GM20000 (cell line): ENCODE data around the gene CLIC4.
"Not testable (repeated sequence)": the region's sequence is repeated elsewhere in the genome, so short reads cannot be mapped to it uniquely, and the experiment has no call there.

Experiments
- DNase-seq: peaks from one replicate; pipeline ENCODE4 v3.0.0; 2012; ENCODE audit warnings: low spot score
- TF ChIP-seq, protein P1 (sequence below): IDR thresholded peaks from 2 replicates; pipeline ENCODE4 v1.5.1; 2012; ENCODE audit warnings: mild to moderate bottlenecking, control low read depth; ENCODE audit errors: extremely low read depth, missing control alignments

Gene CLIC4

DNA sequence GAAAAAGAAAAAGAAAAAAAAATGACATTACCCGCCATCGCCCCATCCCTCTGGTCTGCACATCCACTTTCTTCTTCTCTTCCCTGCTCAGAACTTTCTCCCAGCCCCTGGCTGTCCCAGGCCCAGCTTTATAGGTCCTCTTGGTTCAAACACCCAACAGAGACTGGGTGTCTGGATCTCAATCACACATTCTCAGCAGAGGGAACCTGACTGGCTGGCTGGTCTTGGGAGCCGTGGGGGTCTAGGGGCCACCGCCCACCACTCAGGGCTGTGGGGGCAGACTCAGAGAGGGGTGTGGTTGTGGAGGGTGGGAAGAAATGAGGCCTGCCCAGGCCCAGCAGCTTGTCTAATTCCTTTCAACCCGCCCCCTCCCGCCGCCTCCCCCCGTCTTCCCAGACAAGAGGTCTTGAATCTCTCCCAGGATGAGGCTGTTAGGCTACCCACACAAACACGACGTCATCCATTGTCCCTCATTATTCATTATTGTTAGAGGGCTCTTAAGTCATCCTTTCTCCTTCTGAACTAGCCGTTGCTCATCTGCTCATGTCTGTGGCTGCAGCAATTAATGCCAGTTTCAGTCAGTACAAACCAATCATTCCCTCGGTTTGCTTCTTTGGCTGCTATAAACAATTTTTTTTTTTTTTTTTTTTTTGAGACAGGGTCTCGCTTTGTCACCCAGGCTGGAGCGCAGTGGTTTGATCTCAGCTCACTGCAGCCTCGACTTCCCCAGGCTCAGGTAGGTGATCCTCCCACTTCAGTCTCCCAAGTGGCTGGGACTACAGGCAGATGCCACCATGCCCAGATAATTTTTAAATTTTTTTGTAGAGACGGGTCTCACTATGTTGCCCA, 40.6 kb upstream of the CLIC4 start:
- TF ChIP-seq, protein P1, sequence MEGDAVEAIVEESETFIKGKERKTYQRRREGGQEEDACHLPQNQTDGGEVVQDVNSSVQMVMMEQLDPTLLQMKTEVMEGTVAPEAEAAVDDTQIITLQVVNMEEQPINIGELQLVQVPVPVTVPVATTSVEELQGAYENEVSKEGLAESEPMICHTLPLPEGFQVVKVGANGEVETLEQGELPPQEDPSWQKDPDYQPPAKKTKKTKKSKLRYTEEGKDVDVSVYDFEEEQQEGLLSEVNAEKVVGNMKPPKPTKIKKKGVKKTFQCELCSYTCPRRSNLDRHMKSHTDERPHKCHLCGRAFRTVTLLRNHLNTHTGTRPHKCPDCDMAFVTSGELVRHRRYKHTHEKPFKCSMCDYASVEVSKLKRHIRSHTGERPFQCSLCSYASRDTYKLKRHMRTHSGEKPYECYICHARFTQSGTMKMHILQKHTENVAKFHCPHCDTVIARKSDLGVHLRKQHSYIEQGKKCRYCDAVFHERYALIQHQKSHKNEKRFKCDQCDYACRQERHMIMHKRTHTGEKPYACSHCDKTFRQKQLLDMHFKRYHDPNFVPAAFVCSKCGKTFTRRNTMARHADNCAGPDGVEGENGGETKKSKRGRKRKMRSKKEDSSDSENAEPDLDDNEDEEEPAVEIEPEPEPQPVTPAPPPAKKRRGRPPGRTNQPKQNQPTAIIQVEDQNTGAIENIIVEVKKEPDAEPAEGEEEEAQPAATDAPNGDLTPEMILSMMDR, result no peak
- no peak for DNase-seq

DNA sequence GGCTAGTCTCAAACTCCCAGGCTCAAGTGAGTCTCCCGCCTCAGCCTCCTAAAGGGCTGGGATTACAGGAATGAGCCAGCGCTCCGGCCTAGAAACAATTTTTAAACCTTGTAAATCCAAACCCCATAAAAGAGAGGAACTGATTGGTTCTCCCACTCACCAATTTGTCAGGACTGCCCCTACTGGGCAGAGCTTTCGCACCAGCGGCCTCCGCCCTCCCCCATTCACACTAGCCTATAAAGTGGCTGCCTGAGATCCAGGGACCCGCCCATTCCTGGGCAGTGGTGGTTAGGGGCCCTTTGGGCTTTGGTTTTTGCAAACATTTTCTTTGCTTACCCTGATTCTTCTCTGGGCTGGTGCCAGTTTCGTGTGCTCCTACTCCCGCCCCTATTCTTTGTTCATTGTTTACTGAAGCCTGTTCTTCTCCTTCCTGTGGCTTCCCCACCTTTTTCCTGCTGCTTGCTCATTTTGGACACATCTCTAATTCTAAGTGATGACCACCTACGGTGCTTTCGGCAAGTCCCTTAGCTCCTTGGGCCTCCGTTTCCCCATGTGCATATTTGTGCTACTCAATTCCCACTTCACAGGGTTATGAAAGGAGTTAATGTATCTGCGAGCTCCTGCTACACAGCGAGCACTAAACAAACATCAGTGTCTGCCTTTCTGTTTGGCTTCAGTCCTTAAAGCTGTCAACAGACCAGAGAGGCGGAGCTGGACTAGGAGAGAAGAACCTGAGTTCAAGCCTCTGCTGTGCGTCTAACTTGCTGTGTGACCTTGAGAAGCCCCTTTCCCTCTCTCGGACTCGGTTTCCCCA, 39.8 kb upstream of the CLIC4 start:
- DNase-seq, result peak; percentile 85
- TF ChIP-seq, protein P1, result no peak

DNA sequence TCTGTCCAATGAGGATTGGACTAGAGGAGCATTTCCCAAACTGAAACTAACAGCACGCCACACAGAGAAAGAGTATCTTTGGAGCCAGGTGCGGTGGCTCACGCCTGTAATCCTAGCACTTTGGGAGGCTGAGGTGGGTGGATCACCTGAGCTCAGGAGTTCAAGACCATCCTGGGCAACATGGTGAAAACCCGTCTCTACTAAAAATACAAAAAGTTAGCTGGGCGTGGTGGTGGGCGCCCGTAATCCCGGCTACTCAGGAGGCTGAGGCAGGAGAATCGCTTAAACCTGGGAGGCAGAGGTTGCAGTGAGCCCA, 39.2 kb upstream of the CLIC4 start:
- DNase-seq, result not testable (repeated sequence)

DNA sequence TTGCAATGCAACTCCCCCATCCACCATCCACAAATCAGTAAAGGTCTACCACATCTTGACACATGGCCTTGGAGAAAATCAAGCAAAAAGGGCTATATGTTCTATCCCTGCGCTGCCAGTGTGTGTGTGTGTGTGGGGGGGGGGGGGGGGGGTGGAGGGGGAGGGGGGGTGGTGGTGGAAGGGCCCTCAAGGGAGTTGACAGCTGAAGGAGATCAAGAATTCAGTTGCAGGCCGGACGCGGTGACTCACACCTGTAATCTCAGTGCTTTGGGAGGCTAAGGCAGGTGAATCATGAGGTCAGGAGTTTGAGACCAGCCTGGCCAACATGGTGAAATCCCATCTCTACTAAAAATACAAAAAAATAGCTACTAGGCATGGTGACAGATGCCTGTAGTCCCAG, 37.6 kb upstream of the CLIC4 start:
- DNase-seq, result no peak
- TF ChIP-seq, protein P1, result no peak

DNA sequence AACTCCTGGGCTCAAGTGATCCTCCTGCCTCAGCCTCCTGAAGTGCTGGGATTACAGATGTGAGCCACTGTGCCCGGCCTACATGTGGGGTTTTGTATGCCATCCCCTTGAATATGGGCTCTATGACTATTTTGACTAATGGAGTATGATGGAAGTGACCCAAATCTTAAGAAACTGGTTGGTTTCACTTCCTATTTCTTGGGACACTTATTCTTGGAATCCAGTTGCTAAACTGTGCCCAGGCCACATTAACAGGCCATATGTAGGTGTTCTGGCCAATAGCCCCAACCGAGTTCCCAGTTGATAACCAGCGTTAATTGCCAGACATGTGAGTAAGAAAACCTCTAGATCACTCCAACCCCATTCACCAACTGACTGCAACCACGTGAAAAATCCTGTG, 36.3 kb upstream of the CLIC4 start:
- no peak for DNase-seq
- TF ChIP-seq, protein P1, result no peak

DNA sequence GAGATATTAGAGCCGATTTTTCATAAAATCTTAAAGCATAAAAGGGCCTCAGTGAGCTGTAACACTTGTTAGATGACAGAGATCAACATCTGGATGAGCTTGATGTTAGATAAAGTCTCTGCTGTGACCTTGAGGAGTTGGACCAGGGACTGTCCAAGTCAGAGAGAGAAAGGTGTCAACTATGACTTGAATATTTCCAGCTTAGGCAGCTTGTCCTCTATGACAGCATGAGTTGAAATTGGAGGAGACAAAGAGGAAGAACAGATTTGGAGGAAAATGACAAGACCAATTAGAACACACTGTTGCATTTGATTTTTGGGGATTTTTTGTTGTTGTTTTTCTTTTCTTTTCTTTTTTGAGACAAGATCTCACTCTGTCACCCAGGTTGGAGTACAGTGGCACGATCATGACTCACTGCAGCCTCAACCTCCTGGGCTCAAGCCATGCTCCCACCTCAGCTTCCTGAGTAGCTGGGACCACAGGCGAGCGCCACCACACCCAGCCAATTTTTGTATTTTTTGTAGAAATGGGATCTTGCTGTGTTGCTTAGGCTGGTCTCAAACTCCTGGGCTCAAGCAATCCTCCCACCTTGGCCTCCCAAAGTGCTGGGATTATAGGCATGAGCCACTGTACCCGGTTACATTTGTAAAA, 35.3 kb upstream of the CLIC4 start:
- TF ChIP-seq, protein P1, result no peak
- no peak for DNase-seq

DNA sequence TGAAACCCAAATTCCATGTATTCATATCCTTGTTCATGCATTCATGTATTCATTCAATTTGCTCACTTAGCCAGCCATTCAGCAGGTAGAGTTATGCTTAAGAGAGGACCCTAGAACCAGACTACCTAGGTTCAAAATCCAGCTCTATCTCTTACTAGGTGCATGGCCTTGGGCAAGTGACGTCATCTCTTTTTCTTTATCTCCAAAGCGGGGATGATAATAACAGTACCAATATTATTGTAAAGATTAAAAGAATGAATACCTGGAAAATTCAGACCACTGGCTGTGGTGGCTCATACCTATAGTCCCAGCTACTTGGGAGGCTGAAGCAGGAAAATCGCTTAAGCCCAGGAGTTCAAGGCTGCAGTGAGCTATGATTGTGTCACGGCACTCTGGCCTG, 33.9 kb upstream of the CLIC4 start:
- TF ChIP-seq, protein P1, result no peak
- DNase-seq, result no peak
